ENCODE measurements around the gene BSCL2. TPM values are rescaled to one million over a fixed set of nuclear protein-coding genes. Genes with fewer than 3 reads are reported as not detected.
"Not testable (repeated sequence)": the region's sequence is repeated elsewhere in the genome, so short reads cannot be mapped to it uniquely, and the experiment has no call there.

The BSCL2 gene
- total and polyA plus RNA-seq, 2 experiments from 2014 or later = 70.3 to 79.2 TPM

DNA sequence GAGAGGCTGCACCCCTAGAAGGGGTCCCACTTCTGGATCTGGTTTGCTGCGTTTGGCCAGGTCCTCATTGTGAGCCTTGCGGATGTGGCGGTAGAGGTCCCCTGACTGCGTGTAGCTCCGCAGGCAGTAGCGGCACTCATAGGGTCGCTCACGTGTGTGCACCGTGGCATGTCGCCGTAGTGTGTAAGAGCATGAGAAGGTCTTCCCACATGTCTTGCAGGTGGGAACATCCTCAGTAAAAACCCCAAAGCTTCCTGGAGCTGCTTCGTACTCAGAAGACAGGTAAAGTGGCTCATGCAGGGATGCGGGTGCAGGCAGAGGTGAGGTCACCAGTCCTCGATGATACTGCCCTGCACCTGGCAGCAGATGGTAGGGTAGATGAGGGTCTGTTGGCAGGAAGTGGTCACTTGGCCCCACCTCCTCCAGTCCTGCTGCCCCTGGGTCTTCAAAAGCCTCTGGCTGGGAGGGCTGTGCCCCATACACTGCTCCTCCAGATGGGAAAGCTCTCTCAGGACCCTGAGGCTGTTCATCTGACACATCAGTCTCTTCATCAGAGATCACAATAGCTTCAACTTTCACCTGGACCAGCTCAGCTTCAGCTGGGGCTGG lies 45.1 kb upstream of the BSCL2 start:
- peak overlapping the region; percentile 93 for H3K27ac ChIP-seq
- DNase-seq (ENCODE audit: low read depth in 1 of 2, low spot score in 1 of 2) = no peak
- TF ChIP-seq, protein P1, sequence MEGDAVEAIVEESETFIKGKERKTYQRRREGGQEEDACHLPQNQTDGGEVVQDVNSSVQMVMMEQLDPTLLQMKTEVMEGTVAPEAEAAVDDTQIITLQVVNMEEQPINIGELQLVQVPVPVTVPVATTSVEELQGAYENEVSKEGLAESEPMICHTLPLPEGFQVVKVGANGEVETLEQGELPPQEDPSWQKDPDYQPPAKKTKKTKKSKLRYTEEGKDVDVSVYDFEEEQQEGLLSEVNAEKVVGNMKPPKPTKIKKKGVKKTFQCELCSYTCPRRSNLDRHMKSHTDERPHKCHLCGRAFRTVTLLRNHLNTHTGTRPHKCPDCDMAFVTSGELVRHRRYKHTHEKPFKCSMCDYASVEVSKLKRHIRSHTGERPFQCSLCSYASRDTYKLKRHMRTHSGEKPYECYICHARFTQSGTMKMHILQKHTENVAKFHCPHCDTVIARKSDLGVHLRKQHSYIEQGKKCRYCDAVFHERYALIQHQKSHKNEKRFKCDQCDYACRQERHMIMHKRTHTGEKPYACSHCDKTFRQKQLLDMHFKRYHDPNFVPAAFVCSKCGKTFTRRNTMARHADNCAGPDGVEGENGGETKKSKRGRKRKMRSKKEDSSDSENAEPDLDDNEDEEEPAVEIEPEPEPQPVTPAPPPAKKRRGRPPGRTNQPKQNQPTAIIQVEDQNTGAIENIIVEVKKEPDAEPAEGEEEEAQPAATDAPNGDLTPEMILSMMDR (IDR thresholded peaks at IDR 0.05; ENCODE audit: low read depth, low read length) = no peak

DNA sequence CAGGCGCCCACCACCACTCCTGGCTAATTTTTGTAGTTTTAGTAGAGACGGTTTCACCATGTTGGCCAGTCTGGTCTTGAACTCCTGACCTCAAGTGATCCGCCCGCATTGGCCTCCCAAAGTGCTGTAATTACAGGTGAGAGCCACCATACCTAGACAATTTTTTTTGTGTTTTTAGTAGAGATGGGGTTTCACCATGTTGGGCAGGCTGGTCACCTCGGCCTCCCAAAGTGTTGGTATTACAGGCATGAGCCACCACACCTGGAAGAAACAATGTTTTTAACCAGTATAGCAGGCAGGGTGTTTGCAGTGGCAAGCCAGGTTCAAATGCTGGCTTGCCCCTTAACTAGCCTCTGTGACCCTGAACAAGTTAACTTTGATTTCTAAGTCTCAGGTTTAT lies 42.7 kb upstream of the BSCL2 start:
- H3K36me3 ChIP-seq; H3K4me3 ChIP-seq; DNase-seq (ENCODE audit: low read depth in 1 of 2, low spot score in 1 of 2); H3K27me3 ChIP-seq; H3K9me3 ChIP-seq (ENCODE audit: low read depth); H3K4me1 ChIP-seq (ENCODE audit: low read depth); H3K27ac ChIP-seq: not testable (repeated sequence)

More for the DNA sequence above, 45.1 kb upstream of the BSCL2 start:
- Histone ChIP-seq H3K36me3 (peaks cover 3% of the 10 kb centered on the region), H3K4me3 (no peak overlapping the region), H3K27me3 (no peaks in the 10 kb centered on the region), H3K4me1 (ENCODE audit: low read depth) (peaks cover 6% of the 10 kb centered on the region), H3K9me3 (ENCODE audit: low read depth) (no peaks in the 10 kb centered on the region)

DNA sequence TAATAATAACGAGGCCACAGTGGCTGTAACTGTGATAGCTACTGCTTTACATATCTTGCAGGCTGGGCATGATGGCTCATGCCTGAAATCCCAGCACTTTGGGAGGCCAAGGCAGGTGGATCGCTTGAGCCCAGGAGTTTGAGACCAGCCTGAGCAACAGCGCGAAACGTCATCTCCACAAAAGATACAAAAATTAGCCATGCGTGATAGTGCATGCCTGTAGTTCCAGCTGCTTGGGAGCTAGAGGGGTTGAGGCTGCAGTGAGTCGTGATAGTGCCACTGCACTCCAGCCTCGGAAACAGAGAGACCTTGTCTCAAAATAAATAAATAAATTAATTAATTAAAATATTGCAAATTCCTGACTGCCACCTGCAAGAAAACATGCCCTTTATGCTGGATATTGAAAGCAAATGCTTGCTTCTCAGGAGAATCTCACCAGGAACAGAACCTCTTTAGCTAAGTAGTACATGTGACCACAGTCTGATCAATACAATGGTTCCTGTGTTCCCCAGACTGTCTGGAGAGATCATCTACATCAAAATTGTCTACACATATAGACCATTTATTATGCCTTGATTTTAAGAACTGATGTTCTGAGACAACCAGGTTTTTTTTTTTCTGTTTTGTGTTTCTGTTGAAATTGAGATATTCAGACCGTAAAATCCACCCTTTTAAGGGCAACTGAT lies 40.4 kb upstream of the BSCL2 start:
- TF ChIP-seq, protein P1 (IDR thresholded peaks at IDR 0.05; ENCODE audit: low read depth, low read length) = no peak
- Histone ChIP-seq H3K36me3 (peaks cover 3% of the 10 kb centered on the region), H3K4me1 (ENCODE audit: low read depth) (no peaks in the 10 kb centered on the region), H3K4me3 (no peak overlapping the region), H3K27me3 (no peaks in the 10 kb centered on the region), H3K9me3 (ENCODE audit: low read depth) (no peaks in the 10 kb centered on the region), H3K27ac (peak overlapping the region; percentile 43)
- DNase-seq (ENCODE audit: low read depth in 1 of 2, low spot score in 1 of 2) = no peak

DNA sequence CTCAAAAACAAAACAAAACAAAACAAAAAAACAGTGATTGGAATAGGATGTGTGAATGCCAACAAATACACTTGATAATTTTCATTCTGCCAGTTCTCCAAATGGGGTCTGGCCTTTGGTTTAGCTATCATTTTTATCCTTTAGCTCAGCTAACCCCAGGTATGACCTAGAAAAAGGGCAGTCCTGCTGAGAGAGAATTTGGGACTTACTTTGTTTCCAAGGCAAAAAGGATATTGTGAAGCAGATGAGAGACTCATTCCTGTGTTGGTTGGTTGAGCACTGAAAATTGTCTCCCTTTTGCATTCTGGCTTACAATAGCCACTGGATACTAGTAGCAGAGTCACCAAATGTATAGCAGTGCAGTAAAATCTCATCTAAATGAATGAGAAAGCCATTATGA lies 30.0 kb upstream of the BSCL2 start:
- Histone ChIP-seq H3K9me3 (ENCODE audit: low read depth) (no peaks in the 10 kb centered on the region), H3K27me3 (no peaks in the 10 kb centered on the region), H3K4me3 (no peak overlapping the region), H3K4me1 (ENCODE audit: low read depth) (no peaks in the 10 kb centered on the region), H3K27ac (no peak overlapping the region), H3K36me3 (peaks cover 23% of the 10 kb centered on the region)
- no peak for DNase-seq (ENCODE audit: low read depth in 1 of 2, low spot score in 1 of 2)
- TF ChIP-seq, protein P1 (IDR thresholded peaks at IDR 0.05; ENCODE audit: low read depth, low read length) = no peak

DNA sequence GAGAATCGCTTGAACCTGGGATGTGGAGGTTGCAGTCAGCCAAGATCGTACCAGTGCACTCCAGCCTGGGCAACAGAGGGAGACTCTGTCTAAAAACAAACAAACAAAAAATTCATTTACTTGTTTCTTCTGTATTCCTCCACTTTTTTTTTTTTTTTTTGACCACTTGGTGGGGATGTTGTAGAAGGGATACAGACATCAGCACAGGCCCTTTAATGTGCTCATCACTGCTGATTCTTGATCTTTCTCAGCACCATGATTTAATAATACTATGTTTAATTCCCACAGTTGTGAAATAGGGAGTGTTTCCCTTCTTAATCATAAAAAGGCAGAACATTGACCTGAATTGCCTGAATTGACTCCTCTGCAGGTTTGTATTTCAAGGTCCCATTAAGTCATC lies 25.6 kb upstream of the BSCL2 start:
- Histone ChIP-seq H3K27me3 (no peaks in the 10 kb centered on the region), H3K9me3 (ENCODE audit: low read depth) (no peaks in the 10 kb centered on the region), H3K27ac (no peak overlapping the region), H3K36me3 (peaks cover 17% of the 10 kb centered on the region), H3K4me3 (no peak overlapping the region), H3K4me1 (ENCODE audit: low read depth) (no peaks in the 10 kb centered on the region)
- DNase-seq (ENCODE audit: low read depth in 1 of 2, low spot score in 1 of 2) = peak in 1 of 2 donors; percentile 43
- TF ChIP-seq, protein P1 (IDR thresholded peaks at IDR 0.05; ENCODE audit: low read depth, low read length) = no peak

DNA sequence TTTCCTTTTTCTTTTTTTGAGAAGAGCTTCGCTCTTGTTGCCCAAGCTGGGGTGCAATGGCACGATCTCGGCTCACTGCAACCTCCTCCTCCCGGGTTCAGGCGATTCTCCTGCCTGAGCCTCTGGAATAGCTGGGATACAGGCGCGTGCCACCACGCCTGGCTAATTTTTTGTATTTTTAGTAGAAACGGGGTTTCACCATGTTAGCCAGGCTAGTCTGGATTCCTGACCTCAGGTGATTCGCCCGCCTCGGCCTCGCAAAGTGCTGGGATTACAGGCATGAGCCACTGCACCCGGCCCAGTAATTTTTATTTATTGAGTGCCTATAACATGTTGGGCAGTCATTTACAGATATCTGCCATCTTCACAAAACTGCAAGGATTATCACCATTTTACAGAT lies 22.9 kb upstream of the BSCL2 start:
- not testable (repeated sequence) for H3K27ac ChIP-seq; H3K27me3 ChIP-seq; H3K9me3 ChIP-seq (ENCODE audit: low read depth); H3K4me1 ChIP-seq (ENCODE audit: low read depth); DNase-seq (ENCODE audit: low read depth in 1 of 2, low spot score in 1 of 2)
- Histone ChIP-seq H3K36me3 (peaks cover 12% of the 10 kb centered on the region), H3K4me3 (peak overlapping the region; percentile 90)
